Brain microvascular endothelial cell (primary cell): Measurements from ENCODE around the gene SBF2.

ENCODE experiments used
- DNase-seq: peaks from one replicate; pipeline ENCODE4 v3.0.0-alpha.2; 2020
- H3K27ac ChIP-seq: fragments of 250-450 bp; sonication (Bioruptor Pico); 2 replicates; pipeline ENCODE4 v1.5.1; 2020; ENCODE audit warnings: mild to moderate bottlenecking, moderate library complexity
- H3K27me3 ChIP-seq: fragments of 250-450 bp; sonication (Bioruptor Pico); replicated peaks from 2 replicates; pipeline ENCODE4 v1.5.1; 2020; ENCODE audit warnings: mild to moderate bottlenecking
- H3K36me3 ChIP-seq: fragments of 250-450 bp; sonication (Bioruptor Pico); replicated peaks from 2 replicates; pipeline ENCODE4 v1.5.1; 2020; ENCODE audit warnings: mild to moderate bottlenecking
- H3K4me3 ChIP-seq: 2 replicates; pipeline ENCODE4 v1.5.1; 2011; ENCODE audit warnings: low read depth, mild to moderate bottlenecking, control low read depth, low read length, moderate library complexity
- CTCF ChIP-seq: IDR thresholded peaks from 2 replicates; pipeline ENCODE4 v1.5.1; 2011; ENCODE audit warnings: low read depth, mild to moderate bottlenecking, moderate library complexity, low read length, control low read depth, inconsistent platforms; ENCODE audit errors: missing control alignments
- in situ Hi-C: cut with HindIII; loops from 2 replicates; pipeline ENCODE4 v1.10.0; 2017; ENCODE audit warnings: low sequenced_read_pairs, low pct_ligation_motif_present

SBF2 gene

GRCh38 chr11:9823887-9824385 is 470.1 kb downstream of the SBF2 start:
- no peak for DNase-seq
- Histone ChIP-seq H3K36me3 (no peaks in the 10 kb centered on the region), H3K27ac (no peak overlapping the region), H3K4me3 (no peak overlapping the region), H3K27me3 (no peaks in the 10 kb centered on the region)
- no peak for TF ChIP-seq CTCF
- in situ Hi-C loops: no loop called here

- H3K36me3 ChIP-seq: no peaks in the 10 kb centered on the region
- no peaks in the 10 kb centered on the region for H3K27me3 ChIP-seq
- no peak overlapping the region for H3K4me3 ChIP-seq
- no peak for DNase-seq
- TF ChIP-seq CTCF: no peak
- in situ Hi-C loops: no loop called here
- no peak overlapping the region for H3K27ac ChIP-seq
Measured at GRCh38 chr11:9823439-9823838, 470.6 kb downstream of the SBF2 start.

- no peaks in the 10 kb centered on the region for H3K36me3 ChIP-seq
- in situ Hi-C loops: no loop called here
- TF ChIP-seq CTCF: no peak
- no peak overlapping the region for H3K4me3 ChIP-seq
- no peak overlapping the region for H3K27ac ChIP-seq
- DNase-seq: no peak
- no peaks in the 10 kb centered on the region for H3K27me3 ChIP-seq
Measured at GRCh38 chr11:9821008-9821752, 472.8 kb downstream of the SBF2 start.

- no peak for TF ChIP-seq CTCF
- Histone ChIP-seq H3K4me3 (no peak overlapping the region), H3K36me3 (no peaks in the 10 kb centered on the region), H3K27ac (no peak overlapping the region), H3K27me3 (no peaks in the 10 kb centered on the region)
- no peak for DNase-seq
- in situ Hi-C loops: no loop called here
Measured at GRCh38 chr11:9820260-9820659, 473.8 kb downstream of the SBF2 start.

- H3K36me3 ChIP-seq: no peaks in the 10 kb centered on the region
- no peaks in the 10 kb centered on the region for H3K27me3 ChIP-seq
- no peak overlapping the region for H3K27ac ChIP-seq
- no peak for TF ChIP-seq CTCF
- in situ Hi-C loops: no loop called here
- DNase-seq: no peak
- no peak overlapping the region for H3K4me3 ChIP-seq
Measured at GRCh38 chr11:9817191-9817590, 476.8 kb downstream of the SBF2 start.
